ENCODE data around the gene TMEM54.

The TMEM54 gene

DNA sequence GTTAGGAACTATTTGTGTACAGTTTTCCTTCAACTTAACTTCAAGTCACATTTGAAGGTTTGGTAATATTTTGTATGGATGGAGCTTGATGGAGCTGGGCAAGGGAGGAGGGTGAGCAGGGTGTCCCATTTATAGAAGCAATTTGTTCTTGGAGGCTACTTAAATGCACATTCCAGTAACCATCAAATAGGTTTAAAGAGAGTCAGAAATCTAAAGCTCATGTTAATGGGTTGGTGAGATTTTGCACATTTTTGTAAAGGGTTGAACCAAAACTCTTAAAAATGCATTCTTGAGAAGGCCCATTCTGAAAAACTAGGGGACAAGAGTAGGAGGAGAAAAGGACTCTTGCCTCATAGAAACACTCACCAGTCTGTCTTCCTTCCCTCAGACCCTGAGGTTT, 40.6 kb downstream of the TMEM54 start:
- DNase-seq, result no peak

DNA sequence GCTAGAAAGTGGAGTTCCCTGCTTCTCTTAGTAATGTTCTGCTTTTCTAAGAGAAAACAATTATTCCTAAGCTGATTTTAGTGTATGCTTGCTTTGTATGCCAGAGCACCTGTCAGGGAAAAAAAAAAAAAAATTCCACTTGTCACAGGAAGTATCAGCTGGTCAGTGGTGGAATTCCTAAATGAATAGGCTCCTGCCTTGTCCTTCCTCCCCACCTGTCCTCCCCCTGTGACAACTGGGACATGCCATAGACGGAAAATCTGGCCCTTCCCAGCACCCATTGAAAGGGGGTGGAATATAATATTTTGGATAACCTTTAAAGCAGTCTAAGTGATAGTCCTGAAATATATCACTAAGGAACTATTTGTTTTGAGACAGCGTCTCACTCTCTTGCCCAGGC, 41.3 kb downstream of the TMEM54 start:
- no peak for DNase-seq

DNA sequence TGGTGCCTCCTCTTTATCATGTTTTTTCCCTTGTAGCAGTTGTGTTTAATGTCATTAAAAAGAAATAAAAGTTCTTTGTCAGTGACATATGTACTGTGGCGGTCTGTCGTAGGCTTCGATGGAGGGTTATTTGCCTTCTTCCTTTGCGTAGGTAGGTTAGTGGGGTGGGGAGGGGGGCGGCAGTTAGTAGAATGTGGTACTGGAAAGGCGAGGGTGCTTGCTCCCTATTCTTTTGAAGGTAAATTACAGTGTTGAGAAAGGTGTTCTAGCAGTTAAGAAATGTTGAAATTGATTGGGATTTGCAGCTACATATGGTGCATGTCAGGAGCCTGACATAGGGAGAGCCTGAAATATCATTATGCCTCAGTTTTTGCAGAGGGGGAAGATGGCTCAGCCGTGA, 42.4 kb downstream of the TMEM54 start:
- no peak for DNase-seq

DNA sequence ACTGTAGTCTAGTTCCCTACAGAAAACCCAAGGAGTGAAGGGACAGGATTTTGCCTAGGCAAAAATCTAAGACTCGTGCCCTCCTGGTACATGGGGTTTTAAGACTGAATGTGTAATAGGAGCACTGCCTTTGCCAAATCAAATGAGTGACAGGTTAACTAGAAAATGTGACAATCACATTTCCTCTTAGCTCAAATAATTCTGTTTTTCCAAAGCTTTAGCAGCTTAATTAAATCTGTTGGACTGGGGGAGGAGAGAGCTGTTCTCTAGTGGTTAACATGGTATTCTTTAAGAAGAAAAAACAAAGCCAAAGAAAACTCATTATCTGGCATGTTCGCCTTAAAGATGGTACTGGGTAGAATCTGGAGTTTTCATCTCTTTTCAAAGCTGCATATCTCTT, 43.1 kb downstream of the TMEM54 start:
- no peak for DNase-seq

DNA sequence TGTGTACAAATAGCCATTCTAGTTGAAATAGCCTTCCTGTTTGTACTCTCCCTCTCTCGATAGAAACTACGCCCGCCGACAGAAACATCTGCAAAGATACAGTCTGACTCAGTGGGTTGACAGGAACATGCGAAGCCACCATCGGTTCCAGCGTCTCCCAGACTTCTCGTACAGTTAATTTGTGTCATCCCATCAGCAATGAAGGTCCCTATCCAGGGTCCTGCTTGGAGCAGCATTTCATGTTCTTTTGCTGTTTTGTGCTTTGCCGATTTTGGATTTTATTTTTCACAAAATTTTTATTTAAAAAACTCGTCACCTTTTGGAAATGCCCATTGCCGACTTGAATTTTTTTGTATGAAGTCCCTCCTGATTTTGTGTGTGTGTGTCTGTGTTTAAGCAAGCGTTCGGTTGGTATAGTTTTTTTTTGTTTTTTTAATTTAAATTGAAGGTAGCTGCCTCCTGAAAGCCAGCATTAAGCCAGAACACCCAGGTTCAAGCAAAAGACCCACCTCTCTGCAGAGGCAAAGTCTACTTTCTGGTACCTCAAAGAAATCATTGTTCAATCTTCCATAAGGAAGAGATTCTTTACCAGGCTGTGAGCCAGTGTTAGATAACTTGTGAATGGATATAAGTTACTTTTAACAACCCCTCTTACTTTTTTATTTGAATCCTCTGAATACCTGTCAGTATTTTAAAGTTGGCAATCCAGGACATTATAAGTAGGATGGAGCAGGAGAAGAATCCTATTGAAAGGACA, 45.1 kb downstream of the TMEM54 start:
- no peak for DNase-seq

DNA sequence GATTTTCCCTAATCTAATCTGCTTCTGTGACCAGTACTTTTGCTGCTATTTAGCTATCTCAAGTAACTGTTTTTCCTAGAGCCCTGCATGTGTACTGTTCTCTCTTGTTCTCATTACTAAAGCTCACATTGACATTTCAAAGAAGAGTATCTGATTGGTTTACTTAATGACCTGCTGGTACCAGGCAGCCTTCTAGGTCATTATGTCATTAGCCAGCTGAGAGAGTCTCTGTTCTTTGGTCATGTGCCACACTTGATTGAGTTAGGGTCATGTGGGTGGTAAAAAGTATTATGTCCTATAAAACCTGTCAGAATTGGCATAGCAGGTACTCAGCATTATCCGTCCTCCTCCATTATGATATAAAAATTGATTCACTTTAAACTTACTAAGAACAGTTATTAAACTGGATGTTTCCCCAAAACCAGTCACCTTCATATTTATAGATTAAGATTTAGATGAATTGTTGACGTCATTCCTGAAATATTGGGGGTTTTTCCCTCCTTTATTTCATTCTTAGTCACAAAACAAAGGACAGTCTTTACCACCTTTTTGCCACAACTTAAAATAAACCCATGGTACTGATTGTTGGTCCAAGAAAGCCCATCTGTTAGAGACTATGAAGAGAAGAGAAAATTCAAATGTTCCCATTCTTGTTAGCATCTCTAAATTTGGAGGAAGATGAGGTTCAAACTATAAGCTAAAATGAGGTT, 52.7 kb downstream of the TMEM54 start:
- DNase-seq, result no peak
